HG03108 (cell line): ENCODE data around the gene B4GAT1.
"Not testable (repeated sequence)": the region's sequence is repeated elsewhere in the genome, so short reads cannot be mapped to it uniquely, and the experiment has no call there.

Experiments
- ATAC-seq: cut with Tn5 transposase; IDR thresholded peaks from one replicate; pipeline ENCODE4 v1.9.1; 2021; ENCODE audit warnings: moderate library complexity; ENCODE audit not compliant: unreplicated experiment

B4GAT1 gene

GRCh38 chr11:66311965-66312548, 35.4 kb downstream of the B4GAT1 start:
- peak; percentile 57 for ATAC-seq

- ATAC-seq, result no peak
Measured at GRCh38 chr11:66311470-66311964, 35.9 kb downstream of the B4GAT1 start.

- not testable (repeated sequence) for ATAC-seq
Measured at GRCh38 chr11:66310803-66311440, 36.5 kb downstream of the B4GAT1 start.

DNA sequence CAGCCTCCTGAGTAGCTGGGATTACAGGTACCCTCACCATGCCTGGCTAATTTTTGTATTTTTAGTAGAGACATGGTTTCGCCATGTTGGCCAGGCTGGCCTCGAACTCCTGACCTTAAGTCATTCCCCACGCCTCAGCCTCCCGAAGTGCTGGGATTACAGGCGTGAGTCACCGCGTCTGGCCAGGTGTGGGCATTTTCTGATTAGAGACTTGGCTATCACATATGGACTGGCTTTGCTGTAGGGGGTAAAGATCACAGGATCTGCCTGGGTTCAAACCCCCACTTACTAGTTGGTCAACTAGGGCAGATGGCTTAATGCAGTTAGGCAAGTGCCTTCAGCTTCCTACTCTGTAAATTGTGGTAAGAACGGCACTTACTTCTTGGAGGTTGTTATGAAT, 37.1 kb downstream of the B4GAT1 start:
- ATAC-seq, result no peak

GRCh38 chr11:66309475-66309874, 38.0 kb downstream of the B4GAT1 start:
- ATAC-seq, result no peak

GRCh38 chr11:66302656-66303055, 44.8 kb downstream of the B4GAT1 start:
- no peak for ATAC-seq

DNA sequence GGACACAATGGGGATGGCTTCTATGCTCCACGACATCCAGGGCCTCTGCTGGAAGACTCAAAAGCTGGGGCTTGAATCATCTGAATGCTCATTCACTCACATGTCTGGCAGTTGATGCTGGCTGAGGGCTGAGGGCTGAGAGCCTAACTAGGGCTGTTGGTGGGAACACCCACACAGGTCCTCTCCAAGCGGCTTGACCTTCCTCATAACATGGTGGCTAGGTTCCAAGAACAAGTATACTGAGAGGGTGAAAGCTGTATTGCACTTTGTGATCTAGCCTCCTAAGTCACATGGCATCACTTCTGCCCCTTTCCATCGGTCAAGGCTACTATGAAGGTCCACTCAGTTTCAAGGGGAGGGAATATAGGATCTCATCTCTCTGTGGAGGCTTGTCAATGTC, 48.2 kb downstream of the B4GAT1 start:
- ATAC-seq, result no peak

DNA sequence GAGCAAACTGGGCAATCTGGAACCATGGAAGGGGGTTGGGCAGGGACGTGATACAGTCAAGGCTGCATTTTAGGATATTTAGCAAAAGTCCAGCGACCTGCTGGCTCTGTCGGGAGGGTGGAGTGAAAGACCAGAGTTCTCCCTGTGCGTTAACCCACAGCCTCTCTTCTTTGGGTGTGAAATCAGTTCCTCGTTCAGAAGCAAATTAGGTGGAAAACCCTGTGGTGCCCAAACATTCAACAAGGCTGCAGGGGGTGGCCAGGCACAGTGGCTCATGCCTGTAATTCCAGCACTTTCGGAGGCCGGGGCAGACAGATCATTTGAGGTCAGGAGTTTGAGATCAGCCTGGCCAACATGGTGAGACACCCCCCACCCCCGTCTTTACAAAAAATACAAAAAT, 49.8 kb downstream of the B4GAT1 start:
- no peak for ATAC-seq
